ENCODE data around the gene WDR90.

WDR90 gene

DNA sequence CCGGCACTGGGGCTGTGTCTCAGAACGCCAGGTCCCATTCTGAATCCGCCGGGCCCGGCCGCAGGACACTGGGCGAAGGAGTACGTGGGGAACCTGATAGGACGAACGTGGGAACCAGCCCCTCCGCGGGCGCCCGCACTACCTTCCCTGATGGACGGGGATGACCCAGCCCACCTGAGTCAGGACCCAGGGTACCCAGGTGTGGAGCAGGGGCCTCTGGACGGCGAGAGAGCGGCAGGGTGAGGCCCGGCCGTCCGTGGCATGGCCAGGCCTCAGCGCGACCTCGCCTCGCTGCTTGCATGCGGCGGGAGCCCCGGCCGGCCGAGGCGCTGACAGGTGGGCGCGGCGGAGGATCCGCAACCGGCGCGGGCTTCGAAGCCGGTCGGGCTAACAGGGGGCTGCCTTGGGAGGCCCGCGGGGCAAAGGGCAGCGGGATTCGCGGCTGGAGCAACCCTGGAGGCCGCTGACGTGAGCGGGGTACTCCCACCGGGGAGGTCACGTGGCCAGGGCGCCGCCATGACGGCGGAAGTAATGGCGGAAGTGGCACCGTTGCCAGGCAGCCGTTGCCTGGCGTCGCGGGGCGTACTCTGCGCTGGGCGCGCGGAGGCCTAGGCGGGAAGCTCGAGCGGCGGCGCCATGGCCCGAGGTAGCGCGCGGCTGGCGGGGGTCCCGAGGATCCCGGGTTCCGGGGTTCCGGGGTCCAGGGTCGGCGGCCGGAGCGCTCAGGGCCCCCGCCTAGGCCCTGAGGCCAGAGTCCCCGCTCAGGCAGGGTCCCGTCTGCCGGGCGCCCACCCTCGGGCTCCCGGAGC, at the start of gene WDR90:
Gene WDR90, plus strand, starts transcription at position 585 of the 809 bp plus-strand sequence. Its CDS starts 52 bp downstream, at position 637.
- DNase-seq = peak; percentile 90

DNA sequence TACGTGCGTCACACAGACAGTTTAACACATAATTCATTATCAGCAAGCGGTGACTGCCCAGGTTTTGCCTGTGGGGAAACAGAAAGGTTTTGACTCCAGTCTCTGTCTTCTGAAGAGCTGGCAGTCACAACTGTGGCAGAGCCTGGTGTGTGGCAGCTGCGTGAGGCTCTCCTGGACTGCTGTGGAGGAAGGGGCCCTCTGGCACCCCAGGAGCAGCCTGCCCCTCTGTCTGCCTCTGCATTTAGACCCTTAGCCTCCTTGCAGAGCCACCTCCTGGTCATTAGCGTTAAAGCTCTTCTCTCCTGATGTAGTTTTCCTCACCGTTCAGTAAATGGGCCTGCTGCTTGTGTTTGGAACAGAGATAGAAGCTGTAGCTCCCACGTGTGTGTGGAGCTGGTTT, 48.4 kb upstream of the WDR90 start:
- no peak for DNase-seq

DNA sequence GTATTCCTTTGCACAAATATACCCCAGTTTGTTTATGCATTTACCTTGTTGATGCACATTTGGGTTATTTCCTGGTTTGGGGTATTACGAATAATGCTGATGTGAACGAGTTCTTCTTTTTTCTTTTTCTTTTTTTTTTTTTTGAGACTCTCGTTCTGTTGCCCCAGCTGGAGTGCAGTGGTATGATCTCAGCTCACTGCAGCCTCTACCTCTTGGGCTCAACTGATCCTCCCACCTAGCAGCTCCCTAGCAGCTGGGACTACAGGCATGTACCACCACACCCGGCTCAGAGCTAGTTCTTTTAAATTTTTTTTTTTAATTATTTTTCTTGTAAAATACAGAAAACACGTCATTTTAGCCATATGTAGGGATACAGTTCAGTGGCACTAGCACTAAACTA, 45.2 kb upstream of the WDR90 start:
- DNase-seq = no peak

DNA sequence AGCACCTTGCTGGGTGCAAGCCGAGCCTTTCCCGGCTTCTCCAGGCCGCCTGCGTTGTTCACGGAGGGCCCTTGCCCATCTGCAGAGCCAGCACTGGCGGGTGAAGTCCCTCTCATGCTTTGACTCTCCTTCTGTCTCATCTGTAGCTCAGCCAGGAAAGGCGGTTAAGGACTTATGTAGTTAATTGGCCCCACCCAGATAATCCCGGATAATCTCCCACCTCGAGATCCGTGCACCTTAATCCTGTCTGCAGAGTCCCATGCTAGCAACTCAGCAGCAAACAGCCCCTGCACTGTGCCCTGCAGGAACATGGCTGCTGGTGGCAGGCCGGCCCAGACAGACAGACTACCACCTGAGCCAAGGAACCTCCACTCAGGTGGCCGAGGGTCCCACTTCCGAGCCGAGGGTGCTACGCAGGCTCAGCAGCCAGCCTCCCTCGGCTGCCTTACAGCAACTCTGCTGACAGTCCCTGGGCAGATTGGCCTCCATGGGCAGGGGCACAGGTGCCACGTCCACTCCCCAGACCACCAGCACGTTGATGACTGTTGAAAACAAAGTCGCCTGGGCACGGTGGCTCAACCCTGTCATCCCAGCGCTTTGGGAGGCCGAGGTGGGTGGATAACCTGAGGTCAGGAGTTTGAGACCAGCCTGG, 42.4 kb upstream of the WDR90 start:
- DNase-seq = no peak

DNA sequence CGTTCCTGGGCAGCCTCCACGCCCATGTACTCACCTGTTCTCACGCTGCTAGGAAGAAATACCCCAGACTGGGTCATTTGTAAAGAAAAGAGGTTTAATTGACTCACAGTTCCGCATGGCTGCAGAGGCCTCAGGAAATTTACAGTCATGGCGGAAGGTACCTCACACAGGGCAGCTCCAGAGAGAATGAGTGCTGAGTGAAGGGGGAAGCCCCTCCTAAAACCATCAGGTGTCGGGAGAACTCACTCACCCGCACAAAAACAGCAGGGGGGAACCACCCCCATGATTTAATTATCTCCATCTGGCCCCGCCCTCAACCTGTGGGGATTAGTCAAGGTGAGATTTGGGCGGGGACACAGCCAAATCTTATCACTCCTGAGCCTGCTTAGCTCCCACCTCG, 41.1 kb upstream of the WDR90 start:
- no peak for DNase-seq

DNA sequence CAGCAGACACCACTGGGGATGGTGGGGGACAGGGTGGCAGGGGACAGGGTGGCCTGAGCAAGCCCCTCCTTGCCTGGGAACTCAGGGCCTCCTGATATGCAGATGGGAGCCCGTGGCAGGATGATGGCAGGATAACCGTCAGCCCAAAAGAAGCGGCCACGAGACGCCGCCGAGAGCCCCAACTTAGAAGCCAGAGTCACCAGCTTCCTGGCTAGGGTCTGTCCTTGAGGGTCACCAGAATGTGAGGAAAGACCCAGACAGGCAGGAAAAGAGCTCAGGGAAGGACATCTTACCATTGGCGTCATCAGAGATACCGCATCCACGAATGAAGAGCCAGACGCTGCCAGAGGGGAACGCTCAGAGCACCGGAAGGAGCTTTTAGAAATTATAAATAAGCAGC, 39.8 kb upstream of the WDR90 start:
- no peak for DNase-seq

DNA sequence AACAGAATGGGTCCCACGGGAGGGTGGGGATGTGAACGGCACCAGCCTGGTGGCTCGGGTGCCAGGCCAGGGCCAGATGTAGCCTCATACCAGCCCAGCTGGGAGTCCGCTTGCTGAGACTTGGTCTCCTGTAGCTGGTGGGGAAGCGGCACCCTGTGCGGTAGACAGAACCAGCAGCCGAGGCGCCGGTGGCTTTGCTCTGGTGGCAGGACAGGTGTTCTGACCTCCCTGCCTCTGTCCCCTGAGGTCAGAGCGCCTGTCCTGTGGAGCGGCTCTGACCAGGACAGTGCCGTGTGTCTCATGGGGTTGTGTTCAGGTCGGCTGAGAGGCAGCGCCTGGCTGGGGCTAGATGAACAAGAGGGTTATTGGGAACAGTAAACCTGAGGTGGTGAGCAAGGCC, 39.2 kb upstream of the WDR90 start:
- no peak for DNase-seq

DNA sequence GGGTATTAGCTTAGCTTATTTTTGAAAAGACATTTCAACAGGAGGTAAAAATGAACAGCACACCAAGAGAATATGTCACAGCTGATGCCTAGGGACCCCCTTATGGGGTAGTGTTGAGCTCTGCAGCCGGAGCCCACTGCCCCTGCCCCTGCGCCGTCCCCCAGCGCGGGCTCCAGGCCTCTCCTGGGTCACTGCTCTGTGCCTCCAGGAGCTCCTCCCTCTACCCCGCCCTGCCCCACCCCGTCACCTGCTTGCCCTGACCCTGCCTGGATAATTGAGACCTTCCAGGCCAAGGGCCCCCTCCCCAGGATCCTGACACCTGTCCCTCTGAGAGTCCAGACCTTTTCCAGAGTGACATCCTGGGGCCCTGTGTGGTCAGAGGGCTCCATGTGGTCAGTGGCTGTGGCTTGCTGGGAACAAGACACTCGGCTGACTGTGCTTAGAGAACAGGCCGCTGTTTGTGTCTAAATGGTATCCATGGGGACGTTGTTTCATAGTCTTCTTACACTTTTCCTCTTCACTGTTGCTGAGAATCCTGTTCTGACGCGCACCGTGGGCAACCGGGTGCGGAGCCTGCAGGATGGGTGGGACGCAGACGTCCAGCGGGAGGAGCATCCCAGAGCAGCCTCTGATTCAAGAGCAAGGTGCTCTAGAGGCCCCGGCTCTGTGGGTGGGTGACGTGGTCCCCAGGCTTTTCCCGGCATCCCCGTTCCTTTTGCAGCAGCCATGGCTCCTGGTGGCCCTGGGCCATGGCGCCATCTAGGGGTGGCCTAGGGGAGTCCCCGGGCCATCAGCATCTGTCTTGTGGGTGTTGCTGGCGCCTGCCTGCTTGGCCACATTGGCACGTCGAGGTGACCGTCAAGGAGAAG, 38.4 kb upstream of the WDR90 start:
- DNase-seq = peak; percentile 61

DNA sequence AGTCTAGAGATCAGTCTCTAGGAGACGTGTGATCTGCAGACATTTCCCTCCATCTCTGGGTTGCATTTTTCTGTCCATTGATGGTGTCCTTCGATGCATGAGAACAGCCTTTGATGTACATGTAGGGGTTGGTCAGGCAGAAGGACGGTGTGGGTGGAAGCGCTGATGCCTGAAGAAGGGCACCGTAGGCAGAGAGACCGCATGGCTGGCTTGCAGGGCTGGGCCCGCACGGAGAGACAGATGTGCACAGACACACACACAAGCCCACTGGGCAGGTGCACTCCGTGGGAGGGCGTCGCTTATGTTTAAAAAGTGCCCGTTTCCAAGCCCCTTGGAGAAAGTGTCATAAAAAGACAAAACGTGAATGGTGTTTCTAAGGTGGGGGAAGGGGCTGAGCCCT, 34.0 kb upstream of the WDR90 start:
- DNase-seq = no peak

DNA sequence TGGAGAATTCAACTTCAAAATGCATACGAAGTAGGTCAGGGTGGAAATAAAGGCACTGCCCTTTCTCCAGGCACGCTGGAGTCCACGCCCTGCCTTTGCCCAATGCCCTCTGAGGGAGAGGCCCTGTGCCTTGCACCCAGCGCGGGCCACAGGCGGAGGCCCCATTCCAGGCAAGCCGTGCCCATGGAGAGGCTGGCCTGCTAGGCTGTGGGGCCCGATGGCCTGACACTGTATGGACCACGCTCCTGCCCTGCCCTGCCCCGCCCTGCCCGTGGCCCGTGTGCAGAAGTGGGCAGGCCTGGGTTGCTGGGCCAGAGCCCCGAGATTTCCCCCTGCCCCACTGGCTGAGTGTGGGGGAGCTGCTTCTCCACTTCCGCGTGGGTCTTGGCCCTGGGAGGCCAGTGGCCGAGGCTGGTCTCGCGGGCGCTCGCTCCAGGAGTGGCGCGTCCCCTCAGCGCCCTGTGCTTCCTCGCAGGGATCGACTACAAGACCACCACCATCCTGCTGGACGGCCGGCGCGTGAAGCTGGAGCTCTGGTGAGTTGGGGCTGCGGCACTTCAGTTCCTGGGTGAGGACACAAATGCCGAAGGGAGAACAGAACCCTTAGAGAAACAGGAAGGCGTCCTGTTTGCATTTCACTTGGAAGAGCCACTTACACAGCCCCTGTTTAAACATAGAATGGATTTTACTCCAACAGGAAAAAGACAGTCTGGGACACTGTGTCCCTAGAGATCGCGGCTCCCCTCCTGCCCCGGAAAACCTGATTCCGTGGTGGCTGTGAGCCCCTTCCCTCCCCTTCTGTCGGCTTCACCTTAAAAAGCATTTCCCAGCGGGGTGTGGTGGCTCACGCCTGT, 32.2 kb upstream of the WDR90 start:
- DNase-seq = no peak

DNA sequence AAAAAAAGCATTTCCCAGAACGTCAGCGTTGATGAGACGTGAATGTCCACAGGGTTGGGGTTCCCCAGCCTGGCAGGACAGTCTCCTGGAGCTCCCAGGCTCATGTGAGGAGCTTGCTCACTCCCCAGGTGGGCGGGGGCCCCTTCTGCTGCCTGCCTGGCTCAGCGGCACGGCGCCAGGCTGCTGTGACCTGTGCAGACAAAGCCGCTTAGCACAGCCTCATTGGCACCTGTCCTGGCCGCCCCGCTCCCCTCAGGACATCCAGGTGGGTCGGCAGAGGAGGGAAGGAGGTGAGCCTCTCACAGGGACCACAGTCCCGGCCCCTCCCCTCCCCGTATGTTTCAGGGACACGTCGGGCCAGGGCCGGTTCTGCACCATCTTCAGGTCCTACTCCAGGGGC, 31.3 kb upstream of the WDR90 start:
- DNase-seq = no peak

DNA sequence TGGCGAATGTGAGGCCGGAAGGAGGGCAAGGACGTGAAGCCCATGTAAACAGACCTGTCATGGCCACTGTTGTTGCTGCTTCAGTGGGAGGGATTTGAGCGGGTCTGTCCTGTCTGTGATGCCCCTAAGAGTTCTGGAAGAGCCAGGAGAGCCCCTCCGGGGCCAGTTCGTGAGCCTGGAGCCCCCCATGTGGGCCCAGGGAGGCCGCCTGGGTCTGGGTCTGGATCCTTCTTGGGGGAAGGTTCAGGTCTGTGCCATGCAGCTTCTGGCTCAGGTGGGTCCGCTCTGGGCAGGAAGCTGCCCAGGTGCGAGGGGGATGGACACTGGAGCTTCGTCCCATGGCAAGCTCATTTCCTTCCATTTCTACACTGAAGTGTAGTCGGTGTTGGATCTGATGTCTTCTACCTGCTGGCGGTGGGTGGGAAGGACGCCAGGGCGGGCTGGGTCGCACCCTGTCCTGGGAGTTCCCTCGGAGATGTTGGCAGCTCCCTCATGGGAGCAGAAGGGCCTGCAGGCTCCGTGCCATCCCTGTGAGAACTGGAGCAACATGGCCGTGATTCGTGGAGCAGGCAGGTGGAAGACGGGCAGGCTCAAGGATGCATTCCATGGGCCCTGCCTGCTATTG, 29.6 kb upstream of the WDR90 start:
- DNase-seq = no peak

DNA sequence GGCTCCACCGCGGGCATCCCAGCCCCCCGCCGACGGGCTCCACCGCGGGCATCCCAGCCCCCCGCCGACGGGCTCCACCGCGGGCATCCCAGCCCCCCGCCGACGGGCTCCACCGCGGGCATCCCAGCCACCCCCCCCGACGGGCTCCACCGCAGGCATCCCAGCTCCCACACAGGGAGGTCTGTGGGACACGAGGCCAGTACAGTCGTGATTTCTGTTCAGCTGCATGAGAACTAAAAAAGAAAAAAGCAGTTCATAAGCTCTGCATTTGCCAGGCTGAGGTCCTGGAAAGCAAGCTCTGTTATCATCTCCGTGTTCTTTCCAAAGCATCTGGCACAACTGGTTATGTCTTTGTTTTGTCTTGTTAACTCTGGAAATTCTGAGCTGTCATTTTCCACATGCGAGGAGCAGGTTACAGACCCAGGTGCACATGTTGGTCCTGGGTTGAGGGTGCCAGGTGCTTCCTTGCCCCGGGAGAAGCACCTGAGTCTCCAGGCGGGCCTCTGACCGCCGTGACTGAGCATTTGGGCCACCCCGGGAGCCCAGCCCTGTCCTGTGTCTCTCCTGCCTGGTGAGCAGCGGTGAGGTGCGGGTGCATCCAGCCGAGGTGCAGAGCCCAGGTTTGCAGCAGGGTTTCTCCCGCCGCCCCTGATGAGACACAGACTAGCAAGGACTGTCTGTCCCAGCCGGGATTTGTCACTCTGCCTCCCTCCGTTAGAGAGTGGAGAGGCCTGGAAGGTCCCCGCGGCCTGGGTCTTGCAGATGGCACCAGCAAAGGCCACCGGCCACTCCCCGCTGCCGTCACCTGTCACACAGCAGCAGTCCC, 28.3 kb upstream of the WDR90 start:
- DNase-seq = no peak

DNA sequence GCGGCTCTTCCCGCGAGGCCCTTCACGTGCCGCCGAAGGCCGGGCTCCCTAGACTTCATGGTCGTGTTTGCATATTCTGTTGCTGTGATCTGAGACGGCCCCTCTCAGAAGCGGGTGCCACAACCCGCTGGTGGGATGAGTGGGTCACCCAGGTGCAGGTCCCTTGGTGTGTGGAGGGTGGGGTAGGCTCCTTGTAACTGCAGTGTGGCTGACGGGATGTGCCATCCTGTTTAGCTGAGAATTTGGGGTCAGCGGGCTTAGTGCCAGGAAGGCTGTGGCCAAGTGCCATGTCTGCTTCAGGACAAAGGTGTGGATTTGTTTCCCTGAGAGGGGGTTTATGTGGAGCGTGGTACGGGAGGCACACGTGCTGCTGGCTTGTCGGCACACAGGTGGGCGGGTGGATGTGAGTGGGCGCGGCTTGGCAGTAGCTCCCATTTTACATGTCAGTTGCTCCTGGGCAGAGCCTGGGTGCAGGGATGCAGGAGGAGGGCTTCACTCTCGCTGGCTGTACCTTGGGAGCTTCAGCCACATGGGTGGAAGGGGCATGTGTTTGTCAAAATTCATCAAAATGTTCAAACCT, 27.5 kb upstream of the WDR90 start:
- DNase-seq = no peak

DNA sequence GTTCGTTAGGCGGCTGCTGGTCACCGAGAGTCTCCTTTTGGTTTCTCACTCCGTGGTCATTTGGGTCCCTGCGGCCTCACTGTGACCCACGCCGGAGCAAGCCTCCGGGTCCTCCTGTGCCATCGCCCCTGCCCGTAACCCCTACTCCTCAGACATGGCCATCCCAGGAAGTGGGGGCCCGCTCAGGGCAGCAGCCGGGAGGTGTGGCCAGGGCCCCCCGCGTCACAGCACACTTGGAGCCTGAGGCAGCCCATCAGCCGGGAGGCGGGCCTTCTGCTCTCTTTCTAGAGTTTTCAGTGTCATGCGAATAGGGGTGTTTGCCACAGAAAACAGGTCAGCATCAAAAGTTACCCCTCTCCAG, 26.3 kb upstream of the WDR90 start:
- no peak for DNase-seq

DNA sequence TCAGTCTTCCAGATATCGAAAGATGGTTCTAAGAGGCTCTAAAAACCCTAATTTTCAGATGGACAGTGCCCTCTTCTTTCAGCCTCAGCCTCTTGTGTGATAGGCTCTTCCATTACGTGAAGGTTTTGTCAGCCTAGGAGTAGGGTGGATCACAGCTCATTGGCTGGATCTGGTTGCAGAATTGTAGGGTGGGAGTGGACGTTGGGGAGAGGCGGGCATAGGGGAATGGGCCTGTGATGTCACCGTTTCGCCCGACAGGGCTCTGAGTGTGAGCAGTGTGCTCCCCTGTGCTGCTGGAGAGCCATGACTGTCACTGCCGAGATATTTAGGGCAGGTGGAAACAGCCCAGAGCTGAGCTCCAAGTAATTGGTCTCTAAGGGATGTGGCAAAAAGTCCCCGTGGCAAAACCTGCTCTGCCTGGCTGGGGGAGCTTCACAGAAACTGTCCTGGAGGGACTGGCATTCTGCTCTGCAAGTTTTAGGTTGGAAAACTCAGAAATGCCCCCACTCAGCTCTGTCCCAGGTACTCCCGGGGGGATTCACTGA, 24.6 kb upstream of the WDR90 start:
- DNase-seq = no peak

DNA sequence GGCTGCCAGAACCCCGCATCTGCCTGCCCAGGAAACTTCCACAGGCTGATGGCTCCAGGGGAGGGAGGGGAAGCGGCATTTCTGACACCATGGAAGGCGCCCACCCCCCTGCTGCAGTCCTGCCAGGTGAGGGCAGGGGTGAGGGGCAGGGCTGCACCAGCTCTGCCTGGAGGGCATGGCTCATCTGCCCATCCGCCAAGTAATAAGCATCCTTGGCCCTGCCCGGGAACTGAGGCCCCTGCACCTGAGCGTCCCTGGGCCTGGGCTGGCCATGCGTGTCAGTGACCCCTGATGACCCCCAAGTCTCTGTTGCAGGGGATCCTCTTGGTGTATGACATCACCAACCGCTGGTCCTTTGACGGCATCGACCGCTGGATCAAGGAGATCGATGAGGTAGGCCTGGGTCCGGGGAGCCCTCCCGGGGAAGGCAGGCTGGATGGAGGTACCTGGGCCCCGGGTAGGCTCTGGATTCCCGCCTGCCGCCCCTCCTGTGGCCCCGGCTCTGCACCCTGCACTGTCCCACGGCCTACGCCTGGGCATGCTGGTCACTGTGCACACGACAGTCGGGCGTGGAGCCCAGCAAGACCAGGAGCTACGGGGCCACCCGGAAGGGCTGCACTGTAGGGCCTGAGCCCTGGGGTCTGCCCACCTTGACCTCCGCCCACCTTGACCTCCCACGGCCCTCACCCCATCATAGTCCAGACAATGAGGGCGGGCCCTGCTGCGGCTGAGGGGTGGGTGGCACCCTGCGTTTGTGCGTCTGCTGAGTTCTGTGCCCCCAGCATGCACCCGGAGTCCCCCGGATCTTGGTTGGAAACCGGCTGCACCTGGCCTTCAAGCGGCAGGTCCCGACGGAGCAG, 23.8 kb upstream of the WDR90 start:
- DNase-seq = no peak

DNA sequence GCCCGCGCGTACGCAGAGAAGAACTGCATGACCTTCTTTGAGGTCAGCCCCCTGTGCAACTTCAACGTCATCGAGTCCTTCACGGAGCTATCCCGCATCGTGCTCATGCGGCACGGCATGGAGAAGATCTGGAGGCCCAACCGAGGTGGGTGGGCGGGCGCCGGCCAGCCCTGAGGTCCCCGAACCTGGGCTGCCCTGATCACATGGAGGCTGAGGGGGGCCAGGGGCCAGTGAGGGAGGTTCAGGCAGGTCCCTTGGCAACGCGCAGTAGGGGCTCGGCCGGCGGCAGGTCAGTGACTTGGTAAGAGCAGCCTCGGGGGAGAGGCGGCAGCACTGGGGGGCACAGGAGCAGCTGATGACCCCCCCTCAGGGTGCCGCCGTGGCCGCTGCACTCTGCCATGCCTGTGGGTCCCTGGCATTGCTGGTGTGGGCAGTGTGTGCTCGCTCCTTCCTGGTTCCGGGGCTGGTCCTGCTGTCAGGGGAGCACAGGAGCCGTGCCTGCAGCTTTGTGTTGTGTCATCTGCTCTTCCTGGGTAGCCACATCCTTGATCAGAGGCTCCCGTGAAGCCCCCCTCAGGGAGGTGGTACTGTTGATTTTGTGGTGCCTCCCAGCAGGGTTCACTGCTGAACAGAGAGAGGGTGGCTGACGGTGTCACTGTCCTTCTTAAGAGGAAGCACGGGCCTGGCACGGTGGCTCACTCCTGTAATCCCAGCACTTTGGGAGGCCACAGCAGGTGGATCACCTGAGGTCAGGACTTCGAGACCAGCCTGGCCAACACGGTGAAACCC, 23.0 kb upstream of the WDR90 start:
- no peak for DNase-seq
